Kidney tubule cell (primary cell): ENCODE data around the gene ATP6V1E1.
"Not testable (repeated sequence)": the region's sequence is repeated elsewhere in the genome, so short reads cannot be mapped to it uniquely, and the experiment has no call there.

ENCODE experiments used
- DNase-seq: peaks from one replicate; pipeline ENCODE4 v3.0.0-alpha.2; 2018; ENCODE audit warnings: low spot score

ATP6V1E1 gene

DNA sequence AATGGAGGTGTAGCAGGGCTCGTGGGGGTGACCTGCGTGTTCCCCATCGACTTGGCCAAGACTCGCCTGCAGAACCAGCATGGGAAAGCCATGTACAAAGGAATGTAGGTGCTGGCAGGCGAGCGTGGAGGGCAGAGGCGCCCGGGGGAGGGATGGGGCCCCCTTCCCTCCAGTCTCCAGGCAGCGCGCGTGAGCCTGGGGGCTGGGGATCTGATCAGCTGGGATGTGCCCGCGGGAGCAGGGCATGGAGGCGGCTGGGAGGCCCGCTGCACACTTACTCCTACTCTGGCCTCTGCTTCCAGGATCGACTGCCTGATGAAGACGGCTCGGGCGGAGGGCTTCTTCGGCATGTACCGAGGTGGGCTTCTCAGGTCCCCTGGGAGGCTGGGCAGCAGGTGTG lies 47.5 kb downstream of the ATP6V1E1 start:
- DNase-seq, result no peak

DNA sequence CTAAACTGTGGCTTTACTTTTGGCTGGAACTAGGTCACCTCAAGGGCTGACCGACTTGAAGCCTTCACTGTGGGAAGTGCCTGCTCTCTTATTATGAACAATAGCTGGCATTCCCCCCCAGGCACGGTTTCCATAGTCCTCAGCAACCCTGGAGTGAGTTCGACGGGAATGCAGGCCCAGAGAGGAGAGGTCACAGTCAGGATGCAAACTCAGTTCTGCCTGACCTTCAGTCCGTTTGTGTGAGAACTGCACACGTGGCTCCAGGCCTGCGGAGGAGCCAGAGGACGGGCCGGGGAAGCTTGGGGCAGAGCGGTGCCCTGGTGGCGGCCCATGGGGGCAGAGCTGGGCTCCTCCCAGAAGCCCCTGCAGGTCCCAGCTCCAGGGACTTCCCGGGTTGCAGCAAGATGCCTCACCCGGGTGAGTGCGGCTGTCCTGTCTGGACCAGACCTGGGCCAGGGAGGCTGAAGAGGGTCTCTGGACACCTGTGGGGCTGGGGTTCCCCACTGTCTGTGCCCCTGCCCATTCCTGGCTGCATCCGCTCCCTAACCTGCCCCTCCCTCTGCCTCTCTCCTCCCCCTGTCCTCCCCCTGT lies 48.0 kb downstream of the ATP6V1E1 start:
- no peak for DNase-seq

GRCh38 chr22:17579535-17579981 lies 49.0 kb downstream of the ATP6V1E1 start:
- no peak for DNase-seq

DNA sequence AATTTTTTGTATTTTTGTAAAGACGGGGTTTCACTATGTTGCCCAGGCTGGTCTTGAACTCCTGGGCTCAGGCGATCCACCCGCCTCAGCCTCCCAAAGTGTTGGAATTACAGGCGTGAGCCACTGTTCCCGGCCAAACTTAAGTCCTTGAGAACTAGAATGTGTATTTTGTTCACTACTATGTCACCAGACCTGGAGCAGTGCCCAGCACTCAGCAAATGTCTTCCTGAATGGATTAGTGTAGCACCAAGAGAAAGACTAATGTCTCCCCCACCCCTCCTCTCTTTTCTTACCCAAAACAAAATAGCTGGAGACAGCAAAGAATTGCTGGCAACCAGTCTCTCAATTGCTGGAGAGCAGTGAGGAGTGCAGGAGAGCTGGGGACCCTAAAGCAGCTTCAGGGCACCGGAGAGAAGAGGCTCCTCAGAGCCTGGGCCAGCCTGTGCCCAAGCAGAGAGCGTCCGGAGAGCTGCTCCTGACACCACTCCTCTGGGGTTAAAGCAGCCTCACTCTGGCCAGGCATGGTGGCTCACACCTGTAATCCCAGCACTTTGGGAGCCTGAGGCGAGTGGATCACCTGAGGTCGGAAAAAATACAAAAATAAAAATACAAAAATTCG lies 50.3 kb downstream of the ATP6V1E1 start:
- no peak for DNase-seq

GRCh38 chr22:17576470-17576869 lies 52.1 kb downstream of the ATP6V1E1 start:
- DNase-seq, result peak; percentile 96

DNA sequence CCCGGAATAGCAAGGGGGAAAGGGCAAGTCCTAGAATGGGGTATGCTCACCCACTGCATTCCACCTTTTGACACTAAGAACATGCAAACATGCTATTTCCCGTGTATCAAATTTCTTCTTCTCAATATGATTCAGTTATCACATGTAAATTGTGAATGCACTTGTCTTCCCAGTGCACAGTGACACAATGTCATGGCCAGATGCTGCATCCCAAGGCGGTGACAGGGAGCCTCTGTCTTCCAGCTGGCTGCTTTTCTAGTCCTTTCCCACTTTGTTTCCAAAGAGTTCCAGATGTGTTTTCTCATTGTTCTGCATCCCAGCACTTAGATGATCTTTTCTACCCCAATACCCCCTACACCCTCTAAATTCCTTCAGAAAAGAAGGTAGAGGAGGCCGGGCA lies 52.9 kb downstream of the ATP6V1E1 start:
- DNase-seq, result no peak

- DNase-seq, result no peak
Observed at GRCh38 chr22:17575151-17575550, 53.4 kb downstream of the ATP6V1E1 start.

DNA sequence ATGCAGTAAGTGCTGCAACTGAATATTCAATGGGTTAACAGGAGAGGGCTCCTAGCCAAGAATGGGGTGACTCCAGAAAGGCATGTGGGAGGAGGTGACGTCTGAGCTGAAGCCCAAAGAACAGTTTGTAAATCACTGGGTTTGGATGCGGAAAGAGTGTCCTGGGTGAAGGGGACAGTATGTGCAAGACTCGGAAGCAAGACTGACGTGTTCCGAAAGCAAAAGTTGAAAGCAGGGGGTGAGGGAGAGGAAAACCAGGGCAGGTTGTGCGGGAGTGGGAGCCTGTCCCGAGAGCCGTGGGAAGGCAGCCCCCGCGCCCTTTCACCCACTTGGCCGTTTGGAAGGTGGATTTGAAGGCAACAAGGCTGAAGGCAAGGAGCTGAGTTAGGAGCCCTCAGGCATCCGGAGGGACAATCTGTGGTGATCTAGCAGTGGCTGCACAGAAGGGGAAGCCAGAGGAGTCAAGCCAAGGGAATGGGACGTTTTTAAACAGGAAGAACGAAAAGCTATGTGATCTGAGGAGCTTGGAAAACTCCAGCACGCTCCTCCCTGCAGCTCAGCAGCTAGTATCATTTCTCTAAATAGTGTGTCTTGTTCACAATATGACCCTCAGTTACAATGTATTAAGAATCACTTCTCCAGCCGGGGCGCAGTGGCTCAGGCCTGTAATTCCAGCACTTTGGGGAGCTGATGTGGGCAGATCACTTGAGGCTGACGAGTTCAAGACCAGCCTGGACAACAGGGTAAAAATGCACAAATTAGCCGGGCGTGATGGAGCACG lies 57.5 kb downstream of the ATP6V1E1 start:
- peak; percentile 69 for DNase-seq

GRCh38 chr22:17569971-17570511 lies 58.5 kb downstream of the ATP6V1E1 start:
- DNase-seq, result peak; percentile 31

- peak; percentile 28 for DNase-seq
Observed at GRCh38 chr22:17566776-17567175, 61.8 kb downstream of the ATP6V1E1 start.

GRCh38 chr22:17566016-17566687 lies 62.4 kb downstream of the ATP6V1E1 start:
- DNase-seq, result not testable (repeated sequence)

- no peak for DNase-seq
Observed at GRCh38 chr22:17563936-17564391, 64.6 kb downstream of the ATP6V1E1 start.

GRCh38 chr22:17562906-17563870 lies 65.4 kb downstream of the ATP6V1E1 start, which contains the start of gene SLC25A18:
TSS of gene SLC25A18 (plus strand) at chr22:17563498. CDS start at chr22:17579945, 16,447 bp downstream.
- peak; percentile 51 for DNase-seq

- DNase-seq, result no peak
Observed at GRCh38 chr22:17559188-17559587, 69.4 kb downstream of the ATP6V1E1 start.

GRCh38 chr22:17554814-17555213 lies 73.7 kb downstream of the ATP6V1E1 start:
- DNase-seq, result no peak

DNA sequence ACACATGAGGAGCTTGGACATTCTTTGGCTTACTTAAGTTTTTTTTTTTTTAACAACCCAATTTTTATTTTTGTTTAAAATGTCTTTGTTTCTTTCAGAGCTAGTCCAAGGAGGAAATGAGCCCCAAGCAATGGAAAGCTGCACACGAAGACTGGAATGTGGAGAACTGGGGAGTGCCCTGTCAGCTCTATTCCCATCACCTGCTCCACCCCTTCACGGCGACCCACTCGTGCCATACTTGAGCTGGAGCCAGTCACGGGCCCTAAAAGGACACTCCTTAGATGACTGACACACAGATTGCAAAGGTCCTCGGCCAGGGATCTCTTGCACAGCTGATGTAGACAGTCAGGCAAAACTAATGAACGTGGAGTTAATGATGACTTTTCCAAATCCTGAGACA lies 75.8 kb downstream of the ATP6V1E1 start:
- no peak for DNase-seq

GRCh38 chr22:17549655-17550054 lies 78.9 kb downstream of the ATP6V1E1 start:
- DNase-seq, result no peak

- no peak for DNase-seq
Observed at GRCh38 chr22:17549183-17549582, 79.4 kb downstream of the ATP6V1E1 start.

GRCh38 chr22:17548756-17549035 lies 79.9 kb downstream of the ATP6V1E1 start:
- no peak for DNase-seq

- no peak for DNase-seq
Observed at GRCh38 chr22:17548010-17548755, 80.4 kb downstream of the ATP6V1E1 start.
